NCI-H2171 treated with DMSO at 0.1 percent for 48 hours (cell line): ENCODE measurements around the gene GMPPB.
"Not testable (repeated sequence)": the region's sequence is repeated elsewhere in the genome, so short reads cannot be mapped to it uniquely, and the experiment has no call there.

Experiments used
- DNase-seq: peaks from one replicate; lab custom pipeline; 2025; lab: John Stamatoyannopoulos, UW

GMPPB gene

DNA sequence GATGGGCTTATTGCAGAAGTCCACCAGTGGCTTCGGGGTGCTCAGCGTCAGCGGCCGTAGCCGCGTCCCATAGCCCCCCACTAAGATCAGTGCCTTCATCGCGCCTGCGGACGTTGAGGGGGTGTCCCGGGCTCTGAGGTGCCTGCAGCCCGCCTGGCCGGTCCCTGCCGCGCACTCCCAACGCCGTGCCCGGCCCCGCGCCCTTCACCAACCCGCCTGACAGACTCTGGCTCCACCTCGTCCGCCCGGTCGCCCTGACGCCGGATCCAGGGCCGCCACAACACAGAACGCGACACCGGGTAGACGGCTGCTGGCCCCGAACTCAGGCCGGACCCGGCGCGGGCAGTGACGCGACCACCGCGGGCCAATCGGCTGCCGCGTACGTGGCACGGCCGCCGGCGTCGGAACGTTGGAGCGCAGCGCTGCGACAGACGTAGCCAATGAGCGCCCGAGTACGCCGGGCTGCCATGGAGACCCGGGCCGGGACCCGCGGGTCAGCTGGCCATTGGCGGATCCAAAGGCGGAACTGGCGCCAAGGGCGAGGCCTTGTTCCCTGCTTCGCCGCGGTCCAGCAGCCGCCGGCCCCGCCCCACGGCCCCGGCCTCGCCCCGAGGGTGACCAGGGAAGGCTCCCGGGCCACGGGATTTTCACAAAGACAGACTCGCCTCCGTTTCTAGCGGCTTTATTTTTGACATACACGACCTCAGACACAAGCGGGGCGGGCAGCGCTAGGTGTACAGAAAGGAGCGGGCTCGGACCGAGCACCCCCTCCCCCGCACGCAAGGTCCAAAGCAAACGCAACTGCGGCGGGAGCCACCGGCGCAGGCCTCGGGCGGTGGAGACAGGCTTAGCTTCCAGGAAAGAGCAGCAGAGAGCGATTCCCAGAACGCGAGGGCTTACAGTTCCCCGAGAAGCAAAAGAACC lies at the start of gene GMPPB:
GMPPB (minus strand) TSS at position 324 of the 924 bp plus-strand sequence; CDS start at position 99, 225 bp downstream.
- peak; percentile 80 for DNase-seq

DNA sequence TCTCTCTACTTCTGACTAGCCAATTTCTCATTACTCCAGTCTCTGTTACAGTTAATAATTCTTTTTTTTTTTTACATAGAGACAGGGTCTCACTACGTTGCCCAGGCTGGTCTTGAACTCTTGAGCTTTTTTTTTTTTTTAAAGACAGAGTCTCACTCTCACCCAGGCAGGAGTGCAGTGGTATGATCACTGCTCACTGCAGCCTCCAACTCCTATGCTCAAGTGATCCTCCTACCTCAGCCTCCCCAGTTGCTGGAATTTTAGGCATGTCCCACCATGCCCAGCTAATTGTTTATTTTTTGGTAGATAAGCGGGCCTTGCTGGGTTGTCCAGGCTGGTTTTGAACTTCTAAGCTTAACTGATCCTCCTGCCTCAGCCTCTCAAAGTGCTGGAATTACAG lies 49.0 kb upstream of the GMPPB start:
- DNase-seq: no peak

DNA sequence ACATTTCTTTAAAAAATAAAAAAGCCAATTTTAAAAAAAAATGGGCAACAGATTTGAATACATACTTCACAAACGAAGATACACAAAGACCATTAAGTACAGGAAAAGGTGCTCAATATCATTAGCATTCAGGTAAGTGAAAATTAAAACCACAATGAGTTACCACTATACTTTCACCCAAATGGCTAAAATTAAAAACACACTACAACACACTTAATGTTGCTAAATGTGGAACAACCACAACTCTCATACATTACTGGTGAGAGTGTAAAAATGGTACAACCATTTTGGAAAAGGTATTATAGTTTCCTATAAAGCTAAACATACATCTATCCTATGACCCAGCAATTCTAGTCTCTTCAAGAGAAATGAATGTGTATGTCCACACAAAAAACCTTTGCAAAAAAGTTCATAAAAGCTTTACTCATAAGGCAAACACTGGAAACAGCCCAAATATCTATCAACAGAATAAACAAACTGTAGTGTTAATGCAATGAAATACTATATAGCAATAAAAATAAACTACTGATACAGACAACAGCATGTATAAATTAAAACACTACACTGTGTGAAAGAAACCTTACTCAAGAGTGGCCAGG lies 47.7 kb upstream of the GMPPB start:
- DNase-seq: no peak

DNA sequence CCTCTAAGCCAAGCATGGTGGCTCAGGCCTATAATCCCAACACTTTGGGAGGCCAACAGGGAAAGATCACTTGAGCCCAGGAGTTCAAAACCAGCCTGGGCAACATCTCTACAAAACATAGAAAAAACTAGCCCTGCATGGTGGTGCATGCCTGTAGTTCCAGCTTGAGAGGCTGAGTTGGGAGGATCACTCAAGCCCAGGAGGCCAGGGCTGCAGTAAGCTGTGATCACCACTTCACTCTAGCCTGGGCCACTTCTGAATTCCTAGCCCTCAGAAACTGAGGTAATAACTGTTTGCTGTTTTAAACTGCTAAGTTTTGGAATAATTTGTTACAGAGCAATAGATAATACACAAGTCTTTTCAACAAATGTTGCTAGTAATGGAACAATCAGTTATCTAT lies 46.2 kb upstream of the GMPPB start:
- DNase-seq: no peak

DNA sequence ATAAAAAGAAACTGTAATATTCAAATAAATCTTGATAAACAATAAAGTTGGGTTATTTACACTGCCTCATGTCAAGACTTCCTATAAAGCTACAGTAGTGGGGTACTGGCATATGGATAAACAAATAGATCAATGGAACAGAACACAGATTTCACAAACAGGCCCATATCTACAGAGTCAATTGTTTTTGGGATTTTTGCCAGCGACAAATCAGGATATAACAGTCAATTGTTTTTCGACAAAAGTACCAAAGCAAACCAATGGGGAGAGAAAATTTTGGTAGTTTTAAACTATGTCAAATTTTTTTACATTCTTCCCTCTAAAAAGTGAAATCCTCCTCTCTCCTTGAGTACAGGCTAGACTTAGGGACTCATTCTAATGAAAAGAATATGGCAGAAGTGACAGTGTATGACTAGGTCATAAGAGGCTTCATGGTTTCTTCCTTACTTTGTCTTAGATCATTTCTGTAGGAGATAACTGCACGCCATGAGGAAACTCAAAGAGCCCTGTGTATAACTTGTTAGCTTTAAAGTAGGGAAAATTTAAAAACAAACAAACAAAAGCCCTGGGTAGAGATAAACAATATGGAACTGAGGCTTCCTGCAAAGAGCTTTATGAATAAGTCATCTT lies 45.6 kb upstream of the GMPPB start:
- no peak for DNase-seq

DNA sequence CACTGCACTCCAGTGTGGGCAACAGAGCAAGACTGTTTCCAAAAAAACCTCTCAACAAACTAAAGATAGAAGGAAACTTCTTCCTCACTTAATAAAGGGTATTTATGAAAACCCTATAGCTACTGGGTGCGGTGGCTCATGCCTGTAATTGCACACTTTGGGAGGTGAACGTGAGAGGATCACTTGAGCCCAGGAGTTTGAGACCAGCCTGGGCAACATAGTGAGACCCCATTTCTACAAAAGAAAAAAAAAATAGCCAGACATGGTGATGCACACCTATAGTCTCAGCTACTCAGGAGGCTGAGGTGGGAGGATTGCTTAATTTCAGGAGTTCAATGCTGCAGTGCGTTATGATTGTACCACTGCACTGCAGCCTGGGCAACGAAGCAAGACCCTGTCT lies 40.2 kb upstream of the GMPPB start:
- no peak for DNase-seq

DNA sequence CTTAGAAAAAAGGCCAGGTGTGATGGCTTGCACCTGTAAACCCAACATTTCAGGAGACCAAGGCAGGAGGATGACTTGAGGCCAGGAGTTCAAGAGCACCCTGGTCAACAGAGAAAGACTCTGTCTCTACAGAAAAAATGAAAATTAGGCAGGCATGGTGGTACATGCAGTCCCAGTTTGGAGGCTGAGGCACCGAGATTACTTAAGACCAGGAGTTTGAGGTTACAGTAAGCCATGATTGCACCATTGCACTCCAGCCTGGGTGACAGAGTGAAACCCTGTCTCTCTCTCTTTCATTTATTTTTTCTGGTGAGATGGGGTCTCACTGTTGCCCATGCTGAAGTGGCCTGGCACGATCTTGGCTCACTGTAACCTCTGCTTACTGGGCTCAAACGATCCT lies 37.9 kb upstream of the GMPPB start:
- no peak for DNase-seq

DNA sequence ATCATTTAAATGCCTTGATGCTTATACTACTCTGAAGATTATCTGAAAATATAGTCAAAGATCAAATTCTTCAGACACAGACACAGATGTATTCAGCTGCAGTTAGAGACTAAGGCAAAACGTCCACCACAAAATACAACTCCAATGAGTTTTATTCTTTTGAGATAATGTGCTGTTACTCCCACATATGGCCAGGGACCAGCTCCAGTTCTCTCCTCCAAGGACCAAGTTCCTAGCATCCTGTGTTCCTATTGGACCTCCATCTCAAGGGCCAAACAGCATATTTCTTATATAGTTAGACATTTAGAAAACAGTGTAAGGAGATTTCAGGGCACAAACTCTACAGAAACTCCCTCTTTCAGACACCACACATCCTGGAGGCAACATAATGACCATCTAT lies 35.5 kb upstream of the GMPPB start:
- DNase-seq: no peak

DNA sequence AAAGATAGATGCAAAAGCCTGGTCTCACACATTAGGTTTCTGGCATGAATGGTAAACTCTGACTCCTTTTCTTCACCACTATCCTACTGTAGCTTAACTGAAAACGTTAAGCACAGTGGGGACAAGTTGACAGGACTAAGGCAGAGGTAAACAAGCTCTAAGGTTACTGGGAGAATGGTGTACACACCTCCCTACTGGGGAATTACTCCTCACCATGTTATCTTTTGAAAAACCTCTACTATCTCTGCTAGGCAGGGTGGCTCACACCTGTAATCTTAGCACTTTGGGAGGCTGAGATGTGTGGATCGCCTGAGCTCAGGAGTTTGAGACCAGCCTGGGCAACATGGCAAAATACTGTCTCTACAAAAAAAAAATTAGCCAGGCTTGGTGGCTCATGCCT lies 33.4 kb upstream of the GMPPB start:
- no peak for DNase-seq

DNA sequence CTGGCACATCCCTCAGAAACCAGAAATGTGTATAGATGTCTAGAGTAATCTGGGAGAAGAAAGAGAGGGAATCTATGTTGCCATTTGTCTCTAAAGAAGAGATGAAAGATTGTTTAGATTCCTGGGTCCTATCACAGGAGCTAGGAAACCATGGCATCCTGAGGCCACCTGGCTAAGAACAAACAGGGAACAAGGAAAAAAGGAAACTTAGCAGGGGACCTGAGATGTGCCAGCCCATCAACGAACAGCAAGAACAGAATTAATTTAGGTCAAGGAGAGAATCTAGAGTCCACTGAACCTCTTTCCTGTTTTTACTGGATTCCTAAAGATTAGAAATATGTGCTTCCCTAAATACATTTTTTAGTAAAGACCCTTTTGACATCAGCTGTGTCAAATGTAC lies 32.3 kb upstream of the GMPPB start:
- no peak for DNase-seq

DNA sequence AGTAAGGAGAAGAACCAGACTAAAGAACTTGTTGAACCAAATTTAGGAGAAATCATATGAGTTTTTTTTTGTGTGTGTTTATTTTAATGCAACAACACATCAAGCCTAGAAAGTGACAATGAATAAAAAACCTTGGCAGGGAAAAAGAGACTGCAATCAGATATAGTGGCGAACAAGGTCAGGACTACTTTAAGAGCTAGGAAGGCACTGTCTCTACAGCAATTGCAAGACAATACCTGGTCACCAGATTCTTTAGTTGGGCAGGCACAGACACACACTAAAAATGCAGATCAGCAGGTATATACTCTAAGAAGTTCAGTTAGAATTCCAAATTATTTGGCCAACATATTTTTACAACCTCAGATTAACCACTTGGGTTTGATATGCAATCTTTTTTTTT lies 30.8 kb upstream of the GMPPB start:
- no peak for DNase-seq

DNA sequence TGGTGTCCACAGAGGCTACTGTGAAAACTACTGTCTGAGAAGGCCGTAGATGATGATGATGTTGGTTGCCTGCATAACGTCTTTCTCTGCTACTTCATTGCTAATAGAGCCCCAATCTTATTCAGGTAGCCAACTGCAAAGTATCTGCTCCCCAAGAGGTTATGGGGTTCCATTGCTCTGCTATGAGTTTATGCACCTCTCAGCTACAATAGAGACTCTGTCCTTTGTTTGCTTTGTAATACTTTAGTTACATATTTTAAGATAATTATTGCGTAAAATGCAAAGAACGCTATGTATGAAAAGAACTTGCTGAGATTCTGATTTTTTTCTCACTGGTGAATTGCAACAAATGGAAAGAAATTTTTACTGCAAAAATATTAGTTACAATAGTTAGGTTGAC lies 27.8 kb upstream of the GMPPB start:
- no peak for DNase-seq

DNA sequence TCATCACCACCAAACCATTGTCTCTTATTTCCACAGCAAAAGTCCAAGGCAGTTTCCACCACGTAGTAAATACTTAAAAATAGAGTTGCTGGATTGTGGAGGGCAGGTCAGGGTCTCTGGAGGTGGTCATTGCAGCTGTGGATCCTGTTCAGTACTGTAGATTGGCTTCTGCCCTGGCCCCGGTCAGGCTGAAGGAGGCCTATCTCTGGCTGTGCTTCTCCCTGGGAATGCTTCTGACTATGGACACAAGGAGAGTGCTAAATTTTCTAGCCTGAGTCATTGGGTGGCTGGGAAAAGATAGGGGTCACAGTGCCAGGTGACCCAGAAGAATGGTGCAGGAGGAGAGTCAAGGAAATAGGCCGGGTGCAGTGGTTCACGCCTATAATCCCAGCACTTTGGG lies 26.3 kb upstream of the GMPPB start:
- DNase-seq: no peak

DNA sequence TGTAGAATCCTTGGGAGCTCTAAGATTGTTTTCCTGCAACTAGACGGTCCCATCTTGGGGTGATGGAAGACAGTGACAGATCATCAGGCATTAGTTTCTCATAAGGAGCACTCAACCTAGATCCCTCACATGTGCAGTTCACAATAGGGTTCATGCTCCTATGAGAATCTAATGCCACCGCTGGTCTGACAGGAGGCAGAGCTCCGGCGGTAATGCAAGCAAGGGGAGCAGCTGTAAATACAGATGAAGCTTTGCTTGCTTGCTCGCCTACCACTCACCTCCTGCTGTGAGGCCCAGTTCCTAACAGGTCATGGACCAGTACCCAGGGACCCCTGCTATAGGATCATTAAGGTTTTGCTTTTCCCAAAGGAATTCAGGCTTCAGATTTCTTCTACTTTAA lies 25.1 kb upstream of the GMPPB start:
- not testable (repeated sequence) for DNase-seq

DNA sequence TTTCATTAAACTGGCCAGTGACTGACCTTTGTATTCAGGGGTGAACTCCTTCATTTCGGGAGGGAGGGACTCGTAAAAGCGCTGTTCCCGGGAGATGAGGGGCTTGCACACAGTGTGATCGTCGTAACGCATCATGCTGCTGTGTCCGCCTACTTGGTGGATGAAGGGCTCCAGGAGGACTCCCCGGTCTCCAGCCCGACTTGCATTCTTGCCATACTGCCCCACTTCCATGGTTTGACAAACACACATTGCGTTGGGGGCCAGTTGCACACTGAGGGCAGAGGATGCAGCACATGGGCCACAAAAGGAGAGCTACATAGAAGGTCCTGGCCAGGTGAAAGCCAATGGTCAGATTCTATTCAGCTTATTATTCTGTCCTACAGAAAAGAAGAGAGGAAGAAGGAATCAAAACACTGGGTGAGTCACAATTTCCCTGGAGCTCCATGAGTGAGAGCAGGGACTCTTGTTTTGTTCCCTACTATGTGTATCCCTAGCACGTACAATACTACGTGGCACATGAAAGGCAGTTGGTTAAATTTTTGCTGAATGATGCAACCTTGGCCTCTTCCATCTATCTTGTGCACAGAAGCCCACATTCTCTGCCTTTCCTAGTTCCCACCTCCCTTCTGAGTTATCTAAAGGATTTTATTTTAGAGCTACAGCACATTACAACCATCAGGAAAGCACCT lies 24.2 kb upstream of the GMPPB start:
- no peak for DNase-seq

DNA sequence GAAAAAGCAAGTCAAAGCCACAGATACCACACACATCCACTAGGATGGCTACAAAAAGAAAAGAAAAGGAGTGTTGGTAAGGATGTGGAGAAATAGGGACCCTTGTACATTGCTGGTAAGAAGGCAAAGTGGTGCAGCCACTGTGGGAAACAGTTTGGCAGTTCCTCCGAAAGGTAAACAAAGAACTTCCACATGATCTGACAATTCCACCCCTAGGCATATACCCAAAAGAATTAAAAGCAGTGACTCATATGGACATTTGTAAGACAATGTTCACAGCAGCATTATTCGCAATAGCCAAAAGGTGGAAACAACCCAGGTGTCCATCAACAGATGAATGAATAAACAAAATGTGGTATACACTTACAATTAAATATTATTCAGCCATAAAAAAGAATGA lies 22.2 kb upstream of the GMPPB start:
- no peak for DNase-seq

DNA sequence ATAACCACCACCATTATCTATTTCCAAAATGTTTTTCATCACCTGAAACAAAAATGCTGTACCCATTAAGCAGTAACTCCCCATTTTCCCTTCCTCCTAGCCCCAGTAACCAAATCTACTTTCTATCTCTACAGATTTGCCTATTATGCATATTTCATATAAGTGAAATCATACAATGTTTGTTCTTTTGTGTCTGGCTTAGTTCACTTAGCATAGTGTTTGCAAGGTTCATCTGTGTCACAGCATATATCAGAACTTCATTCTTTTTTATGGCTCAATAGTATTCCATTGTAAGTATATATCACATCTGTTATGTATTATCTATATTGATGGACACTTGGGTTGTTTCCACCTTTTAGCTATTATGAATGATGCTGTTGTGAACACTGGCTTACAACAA lies 16.7 kb upstream of the GMPPB start:
- no peak for DNase-seq

DNA sequence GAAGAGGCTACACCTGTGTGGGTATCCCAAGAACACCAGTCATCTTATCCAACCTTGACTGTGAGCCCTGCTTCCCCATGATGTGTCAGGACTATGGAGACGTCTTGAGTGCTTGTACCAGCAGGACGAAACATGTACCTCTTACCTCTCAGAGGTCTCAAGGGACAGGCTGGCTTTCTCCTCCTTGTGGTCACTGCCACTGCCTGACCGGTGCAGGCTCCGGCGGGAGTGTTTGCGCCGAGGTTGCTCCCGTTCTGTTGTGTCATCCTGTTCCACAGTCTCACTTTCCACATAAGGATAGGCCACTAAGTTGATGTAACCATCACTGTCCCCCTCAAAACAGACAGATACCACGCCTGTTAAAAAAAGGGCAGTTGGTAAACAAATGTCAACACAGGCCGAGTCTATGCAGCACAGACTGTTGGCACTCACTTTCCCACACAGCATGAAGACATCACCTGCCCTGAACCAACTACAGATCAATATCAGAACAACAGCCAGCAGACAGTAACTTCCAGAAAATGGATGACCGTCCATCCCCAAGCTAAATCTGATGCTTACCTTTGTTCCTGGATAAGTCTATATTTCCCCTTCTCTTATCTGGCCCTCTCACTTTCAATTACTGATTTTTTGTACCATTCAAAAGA lies 14.4 kb upstream of the GMPPB start:
- DNase-seq: no peak

DNA sequence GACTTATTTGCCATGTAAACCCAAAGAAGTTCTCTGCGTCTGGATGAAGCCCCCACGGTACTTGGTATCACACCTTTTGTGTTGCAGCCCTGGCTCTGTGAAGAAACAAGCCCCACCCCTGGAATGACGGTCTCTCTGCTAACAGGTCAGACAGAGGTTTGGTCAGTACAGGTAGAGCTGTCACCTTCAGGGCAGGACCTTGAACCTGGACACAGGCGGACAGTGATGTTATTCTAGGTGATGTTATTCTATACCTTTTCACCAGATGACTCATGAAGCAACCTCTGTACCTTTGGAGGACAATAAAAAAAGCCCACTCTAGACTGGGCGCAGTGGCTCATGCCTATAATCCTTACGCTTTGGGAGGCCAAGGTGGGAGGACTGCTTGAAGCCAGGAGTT lies 11.0 kb upstream of the GMPPB start:
- DNase-seq: no peak

DNA sequence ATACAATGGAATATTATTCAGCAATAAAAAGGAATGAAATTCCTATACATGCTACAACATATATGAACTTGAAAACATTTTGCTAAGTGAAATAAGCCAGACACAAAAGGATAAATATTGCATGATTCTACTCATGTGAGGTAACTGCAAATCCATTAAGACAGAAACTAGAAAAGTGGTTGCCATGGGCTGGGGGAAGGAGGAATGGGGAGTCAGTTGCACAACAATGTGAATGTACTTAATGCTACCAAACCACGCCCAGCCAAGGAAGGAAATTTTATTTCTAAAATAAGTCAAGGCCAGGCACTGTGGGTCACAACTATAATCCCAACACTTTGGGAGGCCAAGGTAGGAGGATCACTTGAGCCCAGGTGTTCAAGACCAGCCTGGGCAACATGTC lies 9.8 kb upstream of the GMPPB start:
- no peak for DNase-seq

DNA sequence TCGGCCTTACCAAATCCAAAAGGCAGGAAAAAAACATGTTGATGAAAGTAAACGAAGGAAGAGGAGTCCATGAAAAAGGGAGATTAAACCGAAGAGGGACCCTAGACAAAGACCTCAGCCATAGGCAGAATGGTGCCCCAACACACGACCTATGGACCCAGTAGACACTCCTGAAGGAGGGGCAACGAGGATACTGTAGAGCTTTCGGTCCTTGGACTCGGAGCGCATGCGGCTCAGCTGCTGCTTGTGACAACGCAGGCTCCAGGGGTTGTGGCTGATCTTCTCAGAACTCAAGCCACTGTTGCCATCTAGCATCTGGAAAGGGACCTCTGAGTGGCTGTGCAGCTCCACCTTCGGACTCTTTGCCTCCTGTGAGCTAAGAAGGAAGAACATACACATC lies 8.8 kb upstream of the GMPPB start:
- no peak for DNase-seq

DNA sequence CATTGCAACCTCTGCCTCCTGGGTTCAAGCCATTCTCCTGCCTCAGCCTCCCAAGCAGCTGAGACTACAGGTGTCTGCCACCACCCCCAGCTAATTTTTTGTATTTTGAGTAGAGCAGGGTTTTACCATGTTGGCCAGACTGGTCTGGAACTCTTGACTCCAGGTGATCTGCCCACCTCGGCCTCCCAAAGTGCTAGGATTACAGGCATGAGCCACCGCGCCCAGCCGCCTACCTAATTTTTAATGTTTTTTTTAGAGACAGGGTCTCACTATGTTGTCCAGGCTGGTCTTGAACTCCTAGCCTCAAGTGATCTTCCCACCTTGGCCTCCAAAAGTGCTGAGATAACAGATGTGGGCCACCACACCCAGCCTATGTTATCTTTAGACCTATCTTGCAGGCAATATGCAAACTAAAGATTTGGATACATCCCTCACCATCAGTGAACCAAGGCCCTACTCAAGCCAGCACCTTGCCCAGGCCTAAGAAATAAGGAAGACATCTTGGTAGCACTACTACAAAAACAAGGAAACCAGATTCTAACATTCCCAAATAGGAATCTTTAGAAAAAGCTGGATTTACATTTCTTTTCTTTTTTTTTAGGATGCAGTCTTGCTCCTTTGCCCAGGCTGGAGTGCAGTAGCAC lies 6.3 kb upstream of the GMPPB start:
- no peak for DNase-seq
